ENCODE data around the gene PDE4D.

- no peak for TF ChIP-seq POLR2A (IDR thresholded peaks at IDR 0.05)
- TF ChIP-seq, protein P1, sequence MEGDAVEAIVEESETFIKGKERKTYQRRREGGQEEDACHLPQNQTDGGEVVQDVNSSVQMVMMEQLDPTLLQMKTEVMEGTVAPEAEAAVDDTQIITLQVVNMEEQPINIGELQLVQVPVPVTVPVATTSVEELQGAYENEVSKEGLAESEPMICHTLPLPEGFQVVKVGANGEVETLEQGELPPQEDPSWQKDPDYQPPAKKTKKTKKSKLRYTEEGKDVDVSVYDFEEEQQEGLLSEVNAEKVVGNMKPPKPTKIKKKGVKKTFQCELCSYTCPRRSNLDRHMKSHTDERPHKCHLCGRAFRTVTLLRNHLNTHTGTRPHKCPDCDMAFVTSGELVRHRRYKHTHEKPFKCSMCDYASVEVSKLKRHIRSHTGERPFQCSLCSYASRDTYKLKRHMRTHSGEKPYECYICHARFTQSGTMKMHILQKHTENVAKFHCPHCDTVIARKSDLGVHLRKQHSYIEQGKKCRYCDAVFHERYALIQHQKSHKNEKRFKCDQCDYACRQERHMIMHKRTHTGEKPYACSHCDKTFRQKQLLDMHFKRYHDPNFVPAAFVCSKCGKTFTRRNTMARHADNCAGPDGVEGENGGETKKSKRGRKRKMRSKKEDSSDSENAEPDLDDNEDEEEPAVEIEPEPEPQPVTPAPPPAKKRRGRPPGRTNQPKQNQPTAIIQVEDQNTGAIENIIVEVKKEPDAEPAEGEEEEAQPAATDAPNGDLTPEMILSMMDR (IDR thresholded peaks at IDR 0.05): no peak
These were observed 120.2 kb downstream of the PDE4D start for GRCh38 chr5:59773294-59773693.

Measured in right lobe of liver (tissue), 4 donors.